Upper lobe of left lung (tissue), 4 donors: ENCODE measurements around the gene MTMR1.

Source experiments
- POLR2A ChIP-seq, 4 donors: fragments of 450-650 bp; IDR thresholded peaks; one replicate each; pipeline ENCODE4 v1.5.1; 2016 to 2017; ENCODE audit warnings: antibody characterized with exemption in 4 of 4, mild to moderate bottlenecking in 2 of 4
- TF ChIP-seq, protein P1 (sequence below), 6 experiments: fragments of 450-650 bp in 4 of 6; fragments of 200-600 bp in 2 of 6; sonication (generic) in 2 of 6; IDR thresholded peaks; one replicate each; pipeline ENCODE4 v1.5.1; 2016 to 2019; ENCODE audit warnings: antibody characterized with exemption in 6 of 6

GRCh38 chrX:150676221-150676620 lies 17.0 kb upstream of the MTMR1 start:
- no peak for TF ChIP-seq POLR2A (IDR thresholded peaks at IDR 0.05)
- TF ChIP-seq, protein P1, sequence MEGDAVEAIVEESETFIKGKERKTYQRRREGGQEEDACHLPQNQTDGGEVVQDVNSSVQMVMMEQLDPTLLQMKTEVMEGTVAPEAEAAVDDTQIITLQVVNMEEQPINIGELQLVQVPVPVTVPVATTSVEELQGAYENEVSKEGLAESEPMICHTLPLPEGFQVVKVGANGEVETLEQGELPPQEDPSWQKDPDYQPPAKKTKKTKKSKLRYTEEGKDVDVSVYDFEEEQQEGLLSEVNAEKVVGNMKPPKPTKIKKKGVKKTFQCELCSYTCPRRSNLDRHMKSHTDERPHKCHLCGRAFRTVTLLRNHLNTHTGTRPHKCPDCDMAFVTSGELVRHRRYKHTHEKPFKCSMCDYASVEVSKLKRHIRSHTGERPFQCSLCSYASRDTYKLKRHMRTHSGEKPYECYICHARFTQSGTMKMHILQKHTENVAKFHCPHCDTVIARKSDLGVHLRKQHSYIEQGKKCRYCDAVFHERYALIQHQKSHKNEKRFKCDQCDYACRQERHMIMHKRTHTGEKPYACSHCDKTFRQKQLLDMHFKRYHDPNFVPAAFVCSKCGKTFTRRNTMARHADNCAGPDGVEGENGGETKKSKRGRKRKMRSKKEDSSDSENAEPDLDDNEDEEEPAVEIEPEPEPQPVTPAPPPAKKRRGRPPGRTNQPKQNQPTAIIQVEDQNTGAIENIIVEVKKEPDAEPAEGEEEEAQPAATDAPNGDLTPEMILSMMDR (IDR thresholded peaks at IDR 0.05): no peak
